ENCODE results near the gene DISC1. TPM values are rescaled to one million over a fixed set of nuclear protein-coding genes. Genes with fewer than 3 reads are reported as not detected.
"Not testable (repeated sequence)": the region's sequence is repeated elsewhere in the genome, so short reads cannot be mapped to it uniquely, and the experiment has no call there.

DISC1 gene
- polyA plus RNA-seq, 1 of the 3 experiments (the other 2 are of a cell fraction) = 1.7 TPM

DNA sequence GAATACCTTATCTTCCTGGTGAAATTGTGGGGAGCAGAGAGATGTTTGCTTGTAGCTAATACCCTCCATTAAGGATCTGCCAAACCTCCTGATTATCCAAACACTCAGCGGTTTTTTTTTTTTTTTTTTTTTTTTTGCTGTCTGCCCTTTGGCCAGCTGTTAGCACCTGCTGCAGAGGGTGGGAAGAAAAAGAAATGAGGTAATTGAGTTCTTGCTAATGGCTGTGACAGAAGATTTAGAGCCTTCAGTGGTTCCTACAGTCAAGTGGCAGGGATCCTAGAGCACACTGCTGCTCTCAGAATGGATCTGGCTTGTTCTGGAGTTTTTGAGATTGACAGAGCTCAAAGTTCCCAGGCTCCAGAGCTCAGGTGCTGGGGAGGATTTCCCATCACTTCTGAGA lies 342.5 kb downstream of the DISC1 start:
- no peak for DNase-seq
- H3K4me1 ChIP-seq (ENCODE audit: control insufficient read depth in 1 of 2, insufficient read depth in 2 of 2, low read depth in 1 of 2, low read length in 1 of 2) = peaks cover 0 to 14% of the 10 kb centered on the region in 2 experiments; a peak in 2 of 4 replicates
- no peak overlapping the region for H3K4me2 ChIP-seq
- no peaks in the 10 kb centered on the region for H3F3A ChIP-seq (replicated peaks; ENCODE audit: insufficient read depth)
- no peaks in the 10 kb centered on the region for H3K9me2 ChIP-seq
- 81% methylated on average over 1 of the region's 1 CpG for WGBS (ENCODE audit: low lambda C conversion rate)
- no peak overlapping the region for H3K4me3 ChIP-seq (ENCODE audit: low read depth in 2 of 2, low read length in 1 of 2)
- H3K27ac ChIP-seq (ENCODE audit: low read depth in 2 of 2, low read length in 1 of 2) = no peak overlapping the region
- H2AFZ ChIP-seq (ENCODE audit: low read depth) = no peak overlapping the region
- no peaks in the 10 kb centered on the region for H3K27me3 ChIP-seq (ENCODE audit: insufficient read depth)
- H3K9me3 ChIP-seq = no peaks in the 10 kb centered on the region
- CTCF ChIA-PET = interaction anchor here (1.4 to 1.6 kb wide), 4 partner anchors 9 to 659 kb away, joined by 3 to 5 read pairs (median 3); no protein-coding TSS in a partner anchor
- POLR2A ChIA-PET = no interaction called here
- H4K20me1 ChIP-seq (ENCODE audit: insufficient read depth) = no peaks in the 10 kb centered on the region
- no peak overlapping the region for H3K9ac ChIP-seq
- TF ChIP-seq RXRA (IDR thresholded peaks at IDR 0.05; ENCODE audit: borderline replicate concordance, low read depth) (no peak), FOSL2 (IDR thresholded peaks at IDR 0.05; ENCODE audit: borderline replicate concordance, low read depth) (no peak), RFX5 (IDR thresholded peaks at IDR 0.05; ENCODE audit: low read length) (no peak), EZH2phosphoT487 (IDR thresholded peaks at IDR 0.05; ENCODE audit: borderline replicate concordance, low read depth) (no peak), SMC3 (IDR thresholded peaks at IDR 0.05; ENCODE audit: low read depth, low read length) (no peak), TAF1 (IDR thresholded peaks at IDR 0.05; ENCODE audit: borderline replicate concordance, low read depth, low read length) (no peak)
- TF ChIP-seq, protein P1, sequence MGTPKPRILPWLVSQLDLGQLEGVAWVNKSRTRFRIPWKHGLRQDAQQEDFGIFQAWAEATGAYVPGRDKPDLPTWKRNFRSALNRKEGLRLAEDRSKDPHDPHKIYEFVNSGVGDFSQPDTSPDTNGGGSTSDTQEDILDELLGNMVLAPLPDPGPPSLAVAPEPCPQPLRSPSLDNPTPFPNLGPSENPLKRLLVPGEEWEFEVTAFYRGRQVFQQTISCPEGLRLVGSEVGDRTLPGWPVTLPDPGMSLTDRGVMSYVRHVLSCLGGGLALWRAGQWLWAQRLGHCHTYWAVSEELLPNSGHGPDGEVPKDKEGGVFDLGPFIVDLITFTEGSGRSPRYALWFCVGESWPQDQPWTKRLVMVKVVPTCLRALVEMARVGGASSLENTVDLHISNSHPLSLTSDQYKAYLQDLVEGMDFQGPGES (IDR thresholded peaks at IDR 0.05; ENCODE audit: low read depth, low read length) = no peak
- TF ChIP-seq, protein P2, sequence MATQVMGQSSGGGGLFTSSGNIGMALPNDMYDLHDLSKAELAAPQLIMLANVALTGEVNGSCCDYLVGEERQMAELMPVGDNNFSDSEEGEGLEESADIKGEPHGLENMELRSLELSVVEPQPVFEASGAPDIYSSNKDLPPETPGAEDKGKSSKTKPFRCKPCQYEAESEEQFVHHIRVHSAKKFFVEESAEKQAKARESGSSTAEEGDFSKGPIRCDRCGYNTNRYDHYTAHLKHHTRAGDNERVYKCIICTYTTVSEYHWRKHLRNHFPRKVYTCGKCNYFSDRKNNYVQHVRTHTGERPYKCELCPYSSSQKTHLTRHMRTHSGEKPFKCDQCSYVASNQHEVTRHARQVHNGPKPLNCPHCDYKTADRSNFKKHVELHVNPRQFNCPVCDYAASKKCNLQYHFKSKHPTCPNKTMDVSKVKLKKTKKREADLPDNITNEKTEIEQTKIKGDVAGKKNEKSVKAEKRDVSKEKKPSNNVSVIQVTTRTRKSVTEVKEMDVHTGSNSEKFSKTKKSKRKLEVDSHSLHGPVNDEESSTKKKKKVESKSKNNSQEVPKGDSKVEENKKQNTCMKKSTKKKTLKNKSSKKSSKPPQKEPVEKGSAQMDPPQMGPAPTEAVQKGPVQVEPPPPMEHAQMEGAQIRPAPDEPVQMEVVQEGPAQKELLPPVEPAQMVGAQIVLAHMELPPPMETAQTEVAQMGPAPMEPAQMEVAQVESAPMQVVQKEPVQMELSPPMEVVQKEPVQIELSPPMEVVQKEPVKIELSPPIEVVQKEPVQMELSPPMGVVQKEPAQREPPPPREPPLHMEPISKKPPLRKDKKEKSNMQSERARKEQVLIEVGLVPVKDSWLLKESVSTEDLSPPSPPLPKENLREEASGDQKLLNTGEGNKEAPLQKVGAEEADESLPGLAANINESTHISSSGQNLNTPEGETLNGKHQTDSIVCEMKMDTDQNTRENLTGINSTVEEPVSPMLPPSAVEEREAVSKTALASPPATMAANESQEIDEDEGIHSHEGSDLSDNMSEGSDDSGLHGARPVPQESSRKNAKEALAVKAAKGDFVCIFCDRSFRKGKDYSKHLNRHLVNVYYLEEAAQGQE (IDR thresholded peaks at IDR 0.05; ENCODE audit: low read depth, low read length) = no peak
- H3K79me2 ChIP-seq (ENCODE audit: insufficient read depth) = no peaks in the 10 kb centered on the region
- H3K36me3 ChIP-seq (replicated peaks in 1 of 2; ENCODE audit: control insufficient read depth in 1 of 2, insufficient read depth in 2 of 2, low read length in 1 of 2) = no peaks in the 10 kb centered on the region

DNA sequence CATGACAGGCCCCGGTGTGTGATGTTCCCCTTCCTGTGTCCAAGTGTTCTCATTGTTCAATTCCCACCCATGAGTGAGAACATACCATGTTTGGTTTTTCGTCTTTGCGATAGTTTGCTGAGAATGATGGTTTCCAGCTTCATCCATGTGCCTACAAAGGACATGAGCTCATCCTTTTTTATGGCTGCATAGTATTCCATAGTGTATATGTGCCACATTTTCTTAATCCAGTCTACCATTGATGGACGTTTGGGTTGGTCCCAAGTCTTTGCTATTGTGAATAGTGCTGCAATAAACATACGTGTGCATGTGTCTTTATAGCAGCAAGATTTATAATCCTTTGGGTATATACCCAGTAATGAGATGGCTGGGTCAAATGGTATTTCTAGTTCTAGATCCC lies 343.2 kb downstream of the DISC1 start:
- POLR2A ChIA-PET = not testable (repeated sequence)
- WGBS (ENCODE audit: low lambda C conversion rate) = 81% methylated on average over 5 of the region's 5 CpGs

More for the DNA sequence above, 343.2 kb downstream of the DISC1 start:
- not testable (repeated sequence) for H3K4me2 ChIP-seq; DNase-seq; H3K9ac ChIP-seq; H3K27me3 ChIP-seq (ENCODE audit: insufficient read depth); H3F3A ChIP-seq (replicated peaks; ENCODE audit: insufficient read depth); H3K4me1 ChIP-seq (ENCODE audit: control insufficient read depth in 1 of 2, insufficient read depth in 2 of 2, low read depth in 1 of 2, low read length in 1 of 2); H3K36me3 ChIP-seq (replicated peaks in 1 of 2; ENCODE audit: control insufficient read depth in 1 of 2, insufficient read depth in 2 of 2, low read length in 1 of 2); H3K9me2 ChIP-seq; H3K79me2 ChIP-seq (ENCODE audit: insufficient read depth); H2AFZ ChIP-seq (ENCODE audit: low read depth); H3K9me3 ChIP-seq; H3K27ac ChIP-seq (ENCODE audit: low read depth in 2 of 2, low read length in 1 of 2); H3K4me3 ChIP-seq (ENCODE audit: low read depth in 2 of 2, low read length in 1 of 2); H4K20me1 ChIP-seq (ENCODE audit: insufficient read depth)
- CTCF ChIA-PET = interaction anchor here (1.4 to 1.6 kb wide), 2 partner anchors 103 to 658 kb away, joined by 3 to 5 read pairs; no protein-coding TSS in a partner anchor

Data from SK-N-SH (cell line).